ENCODE data around the gene NR2F6. TPM values are rescaled to one million over a fixed set of nuclear protein-coding genes. Genes with fewer than 3 reads are reported as not detected.

Gene NR2F6
- total RNA-seq, 1 experiment from 2014 or later = 90.8 TPM

DNA sequence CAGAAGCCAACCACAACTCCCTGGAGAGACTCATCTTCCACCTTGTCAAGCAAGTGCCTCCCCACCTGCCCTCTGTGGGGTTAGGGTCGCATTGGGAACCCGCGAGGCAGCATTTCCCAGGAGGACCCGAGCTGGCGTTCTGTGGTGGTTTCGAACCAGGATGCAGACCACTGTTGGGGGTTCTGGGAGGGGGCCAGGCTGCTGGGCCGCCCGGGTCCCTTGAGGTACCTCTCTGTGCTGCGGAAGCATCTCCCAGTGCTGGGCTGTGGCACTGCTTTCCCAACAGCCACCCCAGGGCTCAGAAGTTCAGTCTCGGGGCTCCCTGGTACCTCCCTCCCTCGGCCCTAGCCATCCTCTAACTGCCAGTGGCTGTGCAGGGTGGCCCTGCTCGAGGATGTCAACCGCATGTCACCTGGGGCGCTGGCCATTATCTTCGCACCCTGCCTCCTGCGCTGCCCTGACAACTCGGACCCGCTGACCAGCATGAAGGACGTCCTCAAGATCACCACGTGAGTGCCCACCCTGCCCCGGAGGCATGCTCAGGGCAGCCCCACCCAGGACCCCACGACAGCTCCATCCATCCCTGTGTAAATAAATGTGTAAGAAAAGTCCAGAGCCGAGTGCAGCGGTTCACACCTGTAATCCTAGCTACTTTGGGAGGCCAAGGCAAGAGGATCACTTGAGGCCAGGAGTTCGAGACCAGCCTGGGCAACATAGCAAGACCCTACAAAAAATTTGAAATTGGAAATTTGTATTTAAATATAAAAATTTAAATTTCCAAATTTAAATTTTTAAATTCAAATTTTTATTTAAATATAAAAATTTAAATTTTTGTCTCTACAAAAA lies 38.8 kb downstream of the NR2F6 start:
- TF ChIP-seq, protein P1, sequence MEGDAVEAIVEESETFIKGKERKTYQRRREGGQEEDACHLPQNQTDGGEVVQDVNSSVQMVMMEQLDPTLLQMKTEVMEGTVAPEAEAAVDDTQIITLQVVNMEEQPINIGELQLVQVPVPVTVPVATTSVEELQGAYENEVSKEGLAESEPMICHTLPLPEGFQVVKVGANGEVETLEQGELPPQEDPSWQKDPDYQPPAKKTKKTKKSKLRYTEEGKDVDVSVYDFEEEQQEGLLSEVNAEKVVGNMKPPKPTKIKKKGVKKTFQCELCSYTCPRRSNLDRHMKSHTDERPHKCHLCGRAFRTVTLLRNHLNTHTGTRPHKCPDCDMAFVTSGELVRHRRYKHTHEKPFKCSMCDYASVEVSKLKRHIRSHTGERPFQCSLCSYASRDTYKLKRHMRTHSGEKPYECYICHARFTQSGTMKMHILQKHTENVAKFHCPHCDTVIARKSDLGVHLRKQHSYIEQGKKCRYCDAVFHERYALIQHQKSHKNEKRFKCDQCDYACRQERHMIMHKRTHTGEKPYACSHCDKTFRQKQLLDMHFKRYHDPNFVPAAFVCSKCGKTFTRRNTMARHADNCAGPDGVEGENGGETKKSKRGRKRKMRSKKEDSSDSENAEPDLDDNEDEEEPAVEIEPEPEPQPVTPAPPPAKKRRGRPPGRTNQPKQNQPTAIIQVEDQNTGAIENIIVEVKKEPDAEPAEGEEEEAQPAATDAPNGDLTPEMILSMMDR (conservative IDR thresholded peaks at IDR 0.05) = no peak
- no peak for TF ChIP-seq EZH2 (IDR thresholded peaks at IDR 0.05; ENCODE audit: low read depth)
- DNase-seq = no peak
- no peaks in the 10 kb centered on the region for H3K27me3 ChIP-seq (ENCODE audit: insufficient read depth, low read depth)
- intact Hi-C loops (cut with micrococcal nuclease; ENCODE audit: unreplicated experiment) = no loop called here
- POLR2A ChIA-PET (ENCODE audit: unreplicated experiment) = no interaction called here
- no peaks in the 10 kb centered on the region for H3K36me3 ChIP-seq (ENCODE audit: low read depth)
- no peaks in the 10 kb centered on the region for H4K20me1 ChIP-seq (ENCODE audit: insufficient read depth)
- H3K79me2 ChIP-seq (ENCODE audit: low read depth) = no peaks in the 10 kb centered on the region
- peaks cover 22% of the 10 kb centered on the region for H3F3A ChIP-seq (ENCODE audit: insufficient read depth, low read depth)
- no peaks in the 10 kb centered on the region for H3K9me2 ChIP-seq (ENCODE audit: insufficient read depth)
- H2AFZ ChIP-seq = no peak overlapping the region
- no peaks in the 10 kb centered on the region for H3K4me1 ChIP-seq (replicated peaks; ENCODE audit: insufficient read depth)
- CTCF ChIA-PET = interaction anchor here (0.6 kb wide), 1 partner anchor 347 kb away, joined by 8 read pairs; no protein-coding TSS in a partner anchor
- no peak overlapping the region for H3K27ac ChIP-seq
- H3K4me2 ChIP-seq = no peak overlapping the region
- no peaks in the 10 kb centered on the region for H3K9me3 ChIP-seq (ENCODE audit: insufficient read depth, low read depth)
- H3K4me3 ChIP-seq = no peak overlapping the region
- no TSS peak for BruUV-seq (replicated peaks)

DNA sequence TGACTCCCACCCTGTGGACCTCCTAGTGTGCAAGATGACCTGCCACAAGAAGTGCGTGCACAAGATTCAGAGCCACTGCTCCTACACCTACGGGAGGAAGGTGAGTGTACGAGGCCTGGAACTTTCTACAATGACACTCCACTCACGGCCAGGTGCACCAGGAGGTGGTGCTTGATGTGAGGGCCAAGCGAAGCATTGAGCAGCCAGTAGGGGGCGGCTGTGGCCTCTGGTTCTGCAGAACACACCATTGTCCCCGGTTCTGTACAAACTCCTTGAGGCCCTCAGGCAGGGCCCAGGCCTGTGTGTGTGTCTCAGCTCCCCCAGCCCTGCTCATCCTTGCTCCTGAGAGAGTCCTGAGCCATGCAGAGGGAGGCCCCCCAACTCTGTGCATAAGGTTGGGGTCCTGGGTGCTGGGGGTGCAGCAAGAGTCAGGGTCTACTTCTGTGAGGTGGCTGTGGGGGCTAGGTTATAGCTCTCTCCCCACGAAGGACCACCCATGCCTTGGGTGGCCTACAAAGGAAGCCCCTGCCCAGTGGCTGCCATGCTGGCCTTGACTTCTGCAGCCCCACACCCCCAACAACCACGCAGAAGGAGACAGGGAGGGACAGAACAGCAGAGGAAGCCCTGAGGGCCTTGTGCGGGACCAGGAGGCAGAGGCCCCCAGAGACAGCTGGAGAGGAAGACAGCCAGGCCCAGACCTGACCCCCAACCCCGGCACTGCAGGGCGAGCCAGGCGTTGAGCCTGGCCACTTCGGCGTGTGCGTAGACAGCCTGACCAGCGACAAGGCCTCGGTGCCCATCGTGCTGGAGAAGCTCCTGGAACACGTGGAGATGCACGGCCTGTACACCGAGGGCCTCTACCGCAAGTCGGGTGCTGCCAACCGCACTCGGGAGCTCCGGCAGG lies 40.2 kb downstream of the NR2F6 start:
- Histone ChIP-seq H3K27me3 (ENCODE audit: insufficient read depth, low read depth) (no peaks in the 10 kb centered on the region), H3K9me2 (ENCODE audit: insufficient read depth) (no peaks in the 10 kb centered on the region), H3K79me2 (ENCODE audit: low read depth) (no peaks in the 10 kb centered on the region), H3K4me3 (no peak overlapping the region), H3F3A (ENCODE audit: insufficient read depth, low read depth) (peaks cover 26% of the 10 kb centered on the region), H3K9me3 (ENCODE audit: insufficient read depth, low read depth) (no peaks in the 10 kb centered on the region), H4K20me1 (ENCODE audit: insufficient read depth) (no peaks in the 10 kb centered on the region), H3K4me1 (replicated peaks; ENCODE audit: insufficient read depth) (no peaks in the 10 kb centered on the region), H3K27ac (no peak overlapping the region), H2AFZ (no peak overlapping the region), H3K36me3 (ENCODE audit: low read depth) (0 out of 2 replicates have a peak, but pooled peaks cover 6% of the 10 kb centered on the region), H3K4me2 (no peak overlapping the region)
- peak; percentile 50 to 57 for DNase-seq
- ChIA-PET POLR2A (ENCODE audit: unreplicated experiment) (no interaction called here), CTCF (interaction anchor here (0.9 kb wide), 1 partner anchor 10 kb away, joined by 3 read pairs; the partner anchor contains the start of gene USE1)
- no TSS peak for BruUV-seq (replicated peaks)
- TF ChIP-seq, protein P1 (conservative IDR thresholded peaks at IDR 0.05) = peak; percentile 83
- no peak for TF ChIP-seq EZH2 (IDR thresholded peaks at IDR 0.05; ENCODE audit: low read depth)
- intact Hi-C loops (cut with micrococcal nuclease; ENCODE audit: unreplicated experiment) = loop anchor here (1.0 kb wide), 1 partner anchor 77 kb away; no protein-coding TSS in a partner anchor

DNA sequence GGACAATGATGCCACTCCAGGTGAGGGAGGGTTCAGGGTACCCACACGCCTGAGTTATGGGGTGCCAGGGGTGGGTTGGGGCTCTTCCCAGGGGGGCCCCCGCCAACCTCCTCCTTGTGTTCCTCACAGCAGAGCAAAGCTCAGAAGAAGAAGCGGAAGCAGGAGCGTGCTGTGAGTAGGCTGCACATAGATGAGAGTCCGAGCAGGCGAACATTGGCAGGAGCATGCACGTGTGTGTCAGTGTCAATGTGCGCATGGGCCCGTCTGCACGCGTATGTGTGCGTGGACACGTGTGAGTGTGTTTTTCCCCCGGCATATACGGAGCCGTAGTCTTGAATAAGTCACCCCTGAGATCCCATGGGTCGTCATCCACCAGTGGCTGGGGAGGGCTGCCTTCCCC lies 43.0 kb downstream of the NR2F6 start:
- no peak overlapping the region for H3K4me2 ChIP-seq

More for the DNA sequence above, 43.0 kb downstream of the NR2F6 start:
- BruUV-seq (replicated peaks) = no TSS peak
- CTCF ChIA-PET = no interaction called here
- Histone ChIP-seq H3F3A (ENCODE audit: insufficient read depth, low read depth) (peaks cover 11% of the 10 kb centered on the region), H3K9me2 (ENCODE audit: insufficient read depth) (no peaks in the 10 kb centered on the region), H2AFZ (no peak overlapping the region), H3K79me2 (ENCODE audit: low read depth) (no peaks in the 10 kb centered on the region), H3K9me3 (ENCODE audit: insufficient read depth, low read depth) (no peaks in the 10 kb centered on the region), H3K4me1 (replicated peaks; ENCODE audit: insufficient read depth) (no peaks in the 10 kb centered on the region), H3K36me3 (ENCODE audit: low read depth) (0 out of 2 replicates have a peak, but pooled peaks cover 6% of the 10 kb centered on the region), H3K4me3 (no peak overlapping the region), H3K27ac (no peak overlapping the region), H3K27me3 (ENCODE audit: insufficient read depth, low read depth) (no peaks in the 10 kb centered on the region), H4K20me1 (ENCODE audit: insufficient read depth) (no peaks in the 10 kb centered on the region)
- DNase-seq = no peak
- TF ChIP-seq EZH2 (IDR thresholded peaks at IDR 0.05; ENCODE audit: low read depth) = no peak
- TF ChIP-seq, protein P1 (conservative IDR thresholded peaks at IDR 0.05) = no peak
- intact Hi-C loops (cut with micrococcal nuclease; ENCODE audit: unreplicated experiment) = no loop called here
- POLR2A ChIA-PET (ENCODE audit: unreplicated experiment) = no interaction called here
